Measurements from ENCODE around the gene FAM117B.

The FAM117B gene

GRCh38 chr2:202613479-202613878, 21.3 kb upstream of the FAM117B start:
- no peak overlapping the region for H3K27ac ChIP-seq
- no peak for TF ChIP-seq CTCF (conservative IDR thresholded peaks at IDR 0.05)
- no peak for TF ChIP-seq ZFX (IDR thresholded peaks at IDR 0.05)

GRCh38 chr2:202624133-202624532, 10.6 kb upstream of the FAM117B start:
- no peak overlapping the region for H3K27ac ChIP-seq
- TF ChIP-seq ZFX (IDR thresholded peaks at IDR 0.05) = no peak
- TF ChIP-seq CTCF (conservative IDR thresholded peaks at IDR 0.05) = no peak

- TF ChIP-seq ZFX (IDR thresholded peaks at IDR 0.05) = no peak
- no peak for TF ChIP-seq CTCF (conservative IDR thresholded peaks at IDR 0.05)
Measured at GRCh38 chr2:202627042-202627441, 7.7 kb upstream of the FAM117B start.

GRCh38 chr2:202628646-202629198, 6.0 kb upstream of the FAM117B start:
- TF ChIP-seq CTCF (conservative IDR thresholded peaks at IDR 0.05) = no peak
- TF ChIP-seq ZFX (IDR thresholded peaks at IDR 0.05) = no peak
- no peak overlapping the region for H3K27ac ChIP-seq

More at GRCh38 chr2:202627042-202627441, 7.7 kb upstream of the FAM117B start:
- H3K27ac ChIP-seq = no peak overlapping the region

GRCh38 chr2:202632682-202633290, 2.0 kb upstream of the FAM117B start:
- no peak for TF ChIP-seq CTCF (conservative IDR thresholded peaks at IDR 0.05)
- TF ChIP-seq ZFX (IDR thresholded peaks at IDR 0.05) = no peak
- no peak overlapping the region for H3K27ac ChIP-seq

- TF ChIP-seq CTCF (conservative IDR thresholded peaks at IDR 0.05) (no peak), ZFX (IDR thresholded peaks at IDR 0.05) (no peak)
- no peak overlapping the region for H3K27ac ChIP-seq
Measured at GRCh38 chr2:202633470-202633869, 1.3 kb upstream of the FAM117B start.

- TF ChIP-seq CTCF (conservative IDR thresholded peaks at IDR 0.05) (no peak), ZFX (IDR thresholded peaks at IDR 0.05) (no peak)
- H3K27ac ChIP-seq = peak overlapping the region; percentile 84
Measured at GRCh38 chr2:202635428-202636212, 851 bp downstream of the FAM117B start.

Data from C4-2B (cell line).